SK-N-MC (cell line): ENCODE results near the gene EGFL7.

Experiments
- DNase-seq: peaks from one replicate; pipeline ENCODE4 v3.0.0-alpha.2; 2011; ENCODE audit warnings: low read depth, low spot score
- H3K27ac ChIP-seq: fragments of 200-600 bp; sonication (generic); 2 replicates; pipeline ENCODE4 v1.5.1; 2016; ENCODE audit warnings: mixed run types
- H3K36me3 ChIP-seq: fragments of 200-600 bp; sonication (generic); 2 replicates; pipeline ENCODE4 v1.6.1; 2017; ENCODE audit warnings: antibody characterized with exemption, low read length, mixed read lengths; ENCODE audit not compliant: insufficient read depth
- H3K4me3 ChIP-seq: fragments of 200-600 bp; sonication (generic); 2 replicates; pipeline ENCODE4 v1.5.1; 2016
- H3K9ac ChIP-seq: fragments of 200-600 bp; sonication (generic); 2 replicates; pipeline ENCODE4 v1.8.0; 2017; ENCODE audit warnings: mixed run types, mixed read lengths; ENCODE audit not compliant: insufficient read length
- H3K9me3 ChIP-seq: fragments of 200-600 bp; sonication (generic); 2 replicates; pipeline ENCODE4 v1.6.1; 2017; ENCODE audit warnings: low read depth, mild to moderate bottlenecking, antibody characterized with exemption, low read length, moderate library complexity, mixed read lengths
- EZH2 ChIP-seq: fragments of 200-600 bp; sonication (generic); IDR thresholded peaks from one replicate; pipeline ENCODE4 v1.6.1; 2017; ENCODE audit warnings: antibody characterized with exemption
- FOXP2 ChIP-seq: optimal IDR thresholded peaks from 2 replicates; pipeline ENCODE3; 2011; ENCODE audit warnings: mild to moderate bottlenecking, moderate library complexity; ENCODE audit not compliant: insufficient read depth; ENCODE audit errors: extremely low read length, control extremely low read depth
- POLR2AphosphoS5 ChIP-seq: IDR thresholded peaks from 2 replicates; pipeline ENCODE4 v1.6.1; 2012; ENCODE audit warnings: mild to moderate bottlenecking, low read depth, low read length, borderline replicate concordance

The EGFL7 gene

GRCh38 chr9:136662656-136663581 is at the start of gene EGFL7:
Gene EGFL7, plus strand, starts transcription at chr9:136662916. Its CDS starts 5,367 bp downstream, at chr9:136668283.
- no peak for DNase-seq
- H3K27ac ChIP-seq = no peak within 1 kb of the TSS
- TF ChIP-seq FOXP2 (no peak), POLR2AphosphoS5 (no peak), EZH2 (no peak)

GRCh38 chr9:136613824-136614371 is 48.8 kb upstream of the EGFL7 start:
- no peak overlapping the region for H3K9ac ChIP-seq
- H3K4me3 ChIP-seq = no peak overlapping the region
- no peak overlapping the region for H3K27ac ChIP-seq
- H3K36me3 ChIP-seq = no peaks in the 10 kb centered on the region
- no peak for DNase-seq
- no peak for TF ChIP-seq FOXP2
- TF ChIP-seq EZH2 = no peak
- TF ChIP-seq POLR2AphosphoS5 = no peak
- no peaks in the 10 kb centered on the region for H3K9me3 ChIP-seq

More at GRCh38 chr9:136662656-136663581, at the start of gene EGFL7:
- no peaks in the 10 kb centered on the region for H3K36me3 ChIP-seq
- no peaks in the 10 kb centered on the region for H3K9me3 ChIP-seq
- no peak within 1 kb of the TSS for H3K4me3 ChIP-seq
- H3K9ac ChIP-seq = no peak within 1 kb of the TSS

GRCh38 chr9:136614372-136614922 is 48.3 kb upstream of the EGFL7 start:
- Histone ChIP-seq H3K4me3 (no peak overlapping the region), H3K36me3 (no peaks in the 10 kb centered on the region), H3K9ac (no peak overlapping the region), H3K9me3 (no peaks in the 10 kb centered on the region), H3K27ac (no peak overlapping the region)
- DNase-seq = no peak
- TF ChIP-seq FOXP2 = no peak
- no peak for TF ChIP-seq POLR2AphosphoS5
- no peak for TF ChIP-seq EZH2

GRCh38 chr9:136614967-136615623 is 47.6 kb upstream of the EGFL7 start:
- Histone ChIP-seq H3K9me3 (no peaks in the 10 kb centered on the region), H3K36me3 (no peaks in the 10 kb centered on the region), H3K9ac (no peak overlapping the region), H3K4me3 (no peak overlapping the region), H3K27ac (no peak overlapping the region)
- DNase-seq = no peak
- TF ChIP-seq FOXP2 = no peak

GRCh38 chr9:136615631-136616306 is 46.9 kb upstream of the EGFL7 start:
- H3K9me3 ChIP-seq = no peaks in the 10 kb centered on the region
- H3K9ac ChIP-seq = no peak overlapping the region
- no peaks in the 10 kb centered on the region for H3K36me3 ChIP-seq
- TF ChIP-seq FOXP2 (no peak), EZH2 (no peak), POLR2AphosphoS5 (no peak)
- no peak for DNase-seq
- no peak overlapping the region for H3K4me3 ChIP-seq
- no peak overlapping the region for H3K27ac ChIP-seq

- H3K9ac ChIP-seq = no peak overlapping the region
- no peak overlapping the region for H3K27ac ChIP-seq
- no peak for DNase-seq
- H3K36me3 ChIP-seq = no peaks in the 10 kb centered on the region
- no peaks in the 10 kb centered on the region for H3K9me3 ChIP-seq
- H3K4me3 ChIP-seq = no peak overlapping the region
- TF ChIP-seq POLR2AphosphoS5 = no peak
- no peak for TF ChIP-seq FOXP2
- no peak for TF ChIP-seq EZH2
These were observed 46.4 kb upstream of the EGFL7 start for GRCh38 chr9:136616307-136616635.

GRCh38 chr9:136616948-136617695 is 45.6 kb upstream of the EGFL7 start:
- H3K9ac ChIP-seq = no peak overlapping the region
- no peak overlapping the region for H3K27ac ChIP-seq

More at GRCh38 chr9:136616948-136617695, 45.6 kb upstream of the EGFL7 start:
- H3K4me3 ChIP-seq = no peak overlapping the region
- H3K36me3 ChIP-seq = no peaks in the 10 kb centered on the region
- H3K9me3 ChIP-seq = no peaks in the 10 kb centered on the region
- DNase-seq = no peak
- TF ChIP-seq EZH2 (no peak), POLR2AphosphoS5 (no peak), FOXP2 (no peak)
